Gastroesophageal sphincter (tissue), 3 donors: Measurements from ENCODE around the gene CDK17.

Experiments
- POLR2AphosphoS5 ChIP-seq: sonication (generic); formaldehyde crosslinking; IDR thresholded peaks from one replicate; pipeline ENCODE4 v1.6.1; 2017; ENCODE audit warnings: antibody characterized with exemption
- TF ChIP-seq, protein P1 (sequence below), 4 experiments: fragments of 200-600 bp in 2 of 4; fragments of 450-650 bp in 2 of 4; sonication (generic) in 1 of 4; IDR thresholded peaks; one replicate each; pipeline ENCODE4 v1.5.1; 2017 to 2019; ENCODE audit warnings: antibody characterized with exemption in 4 of 4, mild to moderate bottlenecking in 2 of 4, moderate library complexity in 2 of 4

- TF ChIP-seq, protein P1, sequence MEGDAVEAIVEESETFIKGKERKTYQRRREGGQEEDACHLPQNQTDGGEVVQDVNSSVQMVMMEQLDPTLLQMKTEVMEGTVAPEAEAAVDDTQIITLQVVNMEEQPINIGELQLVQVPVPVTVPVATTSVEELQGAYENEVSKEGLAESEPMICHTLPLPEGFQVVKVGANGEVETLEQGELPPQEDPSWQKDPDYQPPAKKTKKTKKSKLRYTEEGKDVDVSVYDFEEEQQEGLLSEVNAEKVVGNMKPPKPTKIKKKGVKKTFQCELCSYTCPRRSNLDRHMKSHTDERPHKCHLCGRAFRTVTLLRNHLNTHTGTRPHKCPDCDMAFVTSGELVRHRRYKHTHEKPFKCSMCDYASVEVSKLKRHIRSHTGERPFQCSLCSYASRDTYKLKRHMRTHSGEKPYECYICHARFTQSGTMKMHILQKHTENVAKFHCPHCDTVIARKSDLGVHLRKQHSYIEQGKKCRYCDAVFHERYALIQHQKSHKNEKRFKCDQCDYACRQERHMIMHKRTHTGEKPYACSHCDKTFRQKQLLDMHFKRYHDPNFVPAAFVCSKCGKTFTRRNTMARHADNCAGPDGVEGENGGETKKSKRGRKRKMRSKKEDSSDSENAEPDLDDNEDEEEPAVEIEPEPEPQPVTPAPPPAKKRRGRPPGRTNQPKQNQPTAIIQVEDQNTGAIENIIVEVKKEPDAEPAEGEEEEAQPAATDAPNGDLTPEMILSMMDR (IDR thresholded peaks at IDR 0.05): no peak
- no peak for TF ChIP-seq POLR2AphosphoS5
These were observed 30.8 kb upstream of the CDK17 start for GRCh38 chr12:96431067-96431466.
